HG03039 (cell line): ENCODE data around the gene CCM2L.

Experiments used
- ATAC-seq: cut with Tn5 transposase; IDR thresholded peaks from one replicate; pipeline ENCODE4 v1.9.1; 2021; ENCODE audit warnings: mild to moderate bottlenecking, moderate library complexity; ENCODE audit not compliant: unreplicated experiment

CCM2L gene

DNA sequence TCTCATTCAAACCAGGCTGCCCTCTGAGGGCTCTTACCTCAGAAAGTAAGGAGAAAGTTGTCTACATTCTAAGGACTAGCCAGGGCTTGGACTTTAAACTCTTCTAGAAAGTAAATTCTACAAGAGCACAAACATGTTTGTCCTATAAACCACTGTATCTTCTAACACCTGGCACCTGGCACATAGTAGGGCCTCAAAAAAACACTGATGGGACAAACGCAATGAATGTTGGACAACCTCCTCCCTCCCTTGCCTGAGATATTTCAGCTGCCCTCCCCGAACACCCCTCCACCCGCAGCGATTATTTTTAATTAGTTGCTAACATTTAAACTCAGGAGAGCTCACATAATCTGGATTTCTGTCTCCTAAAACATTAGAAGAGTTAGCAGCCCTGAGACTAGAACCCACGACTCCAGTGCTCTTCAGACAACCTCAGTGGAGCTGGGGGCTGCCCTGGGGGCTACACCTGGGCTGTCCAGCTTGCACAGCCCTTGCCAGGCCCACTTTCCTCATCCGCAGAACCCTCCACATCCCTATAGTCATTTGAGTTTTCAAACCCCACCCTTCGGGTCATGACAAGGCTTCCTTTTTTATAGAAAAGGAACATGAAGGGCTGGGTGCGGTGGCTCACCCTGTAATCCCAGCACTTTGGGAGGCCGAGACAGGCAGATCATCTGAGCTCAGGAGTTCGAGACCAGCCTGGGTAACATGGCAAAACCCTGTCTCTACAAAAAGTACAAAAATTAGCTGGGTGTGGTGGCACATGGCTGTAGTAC lies 46.7 kb downstream of the CCM2L start:
- no peak for ATAC-seq

GRCh38 chr20:32057656-32058184 lies 47.5 kb downstream of the CCM2L start:
- ATAC-seq: no peak

DNA sequence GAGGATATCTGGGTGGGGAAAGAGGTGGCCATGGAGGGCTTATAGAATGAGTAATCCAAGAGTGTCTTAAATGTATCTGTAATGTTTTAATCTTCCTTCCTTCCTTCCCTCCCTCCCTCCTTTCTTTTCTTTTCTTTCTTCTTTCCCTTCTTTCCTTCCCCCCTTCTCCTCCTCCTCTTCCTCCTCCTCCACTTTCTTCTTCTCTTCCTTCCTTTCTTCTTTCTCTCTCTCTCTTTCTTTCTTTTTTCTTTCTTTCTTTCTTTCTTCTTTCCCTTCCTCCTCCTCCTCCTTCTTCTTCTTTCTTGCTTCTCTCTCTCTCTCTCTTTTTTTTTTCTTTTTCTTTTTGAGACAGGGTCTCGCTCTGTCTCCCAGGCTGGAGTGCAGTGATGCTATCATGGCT lies 49.0 kb downstream of the CCM2L start:
- ATAC-seq: no peak

- no peak for ATAC-seq
These were observed 52.5 kb downstream of the CCM2L start for GRCh38 chr20:32062776-32063170.

DNA sequence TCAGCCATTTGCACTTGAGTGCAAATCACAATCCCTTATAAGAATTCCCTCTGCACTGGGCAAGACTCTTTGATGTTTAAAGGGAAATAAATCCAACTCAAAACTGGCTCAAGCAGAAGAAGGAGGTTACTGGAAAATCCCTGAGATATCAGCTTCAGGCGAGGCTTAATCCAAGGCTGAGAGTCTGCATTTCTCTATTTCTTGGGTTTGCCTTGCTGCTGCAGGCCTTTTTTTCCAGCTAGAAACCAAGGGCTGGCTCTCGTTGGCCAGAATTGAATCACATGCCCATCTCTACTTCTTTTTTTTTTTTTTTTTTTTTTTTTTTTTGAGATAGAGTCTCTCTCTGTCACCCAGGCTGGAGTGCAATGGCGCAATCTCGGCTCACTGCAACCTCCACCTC lies 53.5 kb downstream of the CCM2L start:
- no peak for ATAC-seq

DNA sequence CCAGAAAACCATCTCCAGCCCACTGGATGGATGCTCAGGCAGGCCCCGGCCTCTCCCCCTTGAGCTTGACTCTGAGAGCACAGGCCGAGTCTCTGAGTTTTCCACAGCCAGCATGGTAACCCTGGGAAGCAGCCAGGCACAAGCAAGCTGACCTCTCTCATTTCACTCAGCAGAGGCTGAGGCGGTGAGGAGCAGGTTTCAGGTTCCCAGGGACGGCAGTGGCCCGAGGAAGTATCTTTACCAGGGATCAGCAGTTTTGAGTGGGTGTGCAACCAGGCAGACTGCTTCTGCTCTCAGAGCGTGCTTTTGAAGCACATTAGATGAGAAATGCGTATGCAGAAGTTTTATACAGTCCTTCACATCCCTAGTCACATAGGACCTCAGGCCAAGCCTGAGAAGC lies 54.4 kb downstream of the CCM2L start:
- ATAC-seq: no peak

DNA sequence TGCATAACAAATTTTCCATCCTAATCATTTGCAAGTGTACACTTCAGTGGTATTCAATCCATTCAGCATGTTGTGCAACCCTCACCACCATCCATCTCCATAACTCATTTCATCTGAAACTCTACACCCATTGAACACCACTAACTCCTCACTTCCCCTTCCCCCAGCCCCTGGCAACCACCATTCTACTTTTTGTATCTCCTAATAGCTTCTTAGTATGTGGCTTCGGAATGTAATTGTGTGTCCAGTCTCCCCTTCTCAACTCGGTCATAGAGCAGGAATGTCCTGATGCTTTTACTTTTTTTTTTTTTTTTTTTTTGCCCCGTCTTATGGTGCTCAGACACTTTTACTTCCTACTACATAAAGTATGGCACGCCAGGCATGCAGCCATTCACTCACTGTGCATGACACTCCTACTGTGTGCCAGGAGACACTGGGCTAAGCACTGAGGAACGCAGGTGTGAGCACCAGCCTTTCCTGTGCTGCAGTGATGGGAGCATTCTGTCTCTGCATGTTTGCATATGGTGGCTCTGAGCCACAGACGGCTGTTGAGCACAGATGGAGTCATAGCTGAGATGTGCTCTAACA lies 57.1 kb downstream of the CCM2L start:
- ATAC-seq: no peak

DNA sequence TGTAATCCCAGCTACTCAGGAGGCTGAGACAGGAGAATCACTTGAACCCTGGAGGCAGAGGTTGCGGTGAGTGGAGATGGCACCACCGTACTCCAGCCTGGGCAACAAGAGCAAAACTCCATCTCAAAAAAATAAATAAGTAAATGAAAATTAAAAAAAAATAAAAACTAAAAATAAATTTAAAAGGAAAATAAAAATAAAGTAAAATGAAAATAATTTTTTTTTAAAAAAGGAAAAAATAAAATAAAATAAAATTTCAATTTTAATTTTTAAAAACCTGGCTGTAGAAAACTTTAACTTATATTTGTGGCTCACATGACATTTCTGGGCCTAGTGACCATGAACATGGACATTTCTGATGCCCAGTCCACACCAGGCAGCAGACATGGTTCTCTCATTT lies 57.9 kb downstream of the CCM2L start:
- no peak for ATAC-seq

GRCh38 chr20:32069711-32070110 lies 59.5 kb downstream of the CCM2L start:
- ATAC-seq: no peak

- no peak for ATAC-seq
These were observed 60.0 kb downstream of the CCM2L start for GRCh38 chr20:32070282-32070681.

GRCh38 chr20:32070690-32071213 lies 60.5 kb downstream of the CCM2L start:
- no peak for ATAC-seq

DNA sequence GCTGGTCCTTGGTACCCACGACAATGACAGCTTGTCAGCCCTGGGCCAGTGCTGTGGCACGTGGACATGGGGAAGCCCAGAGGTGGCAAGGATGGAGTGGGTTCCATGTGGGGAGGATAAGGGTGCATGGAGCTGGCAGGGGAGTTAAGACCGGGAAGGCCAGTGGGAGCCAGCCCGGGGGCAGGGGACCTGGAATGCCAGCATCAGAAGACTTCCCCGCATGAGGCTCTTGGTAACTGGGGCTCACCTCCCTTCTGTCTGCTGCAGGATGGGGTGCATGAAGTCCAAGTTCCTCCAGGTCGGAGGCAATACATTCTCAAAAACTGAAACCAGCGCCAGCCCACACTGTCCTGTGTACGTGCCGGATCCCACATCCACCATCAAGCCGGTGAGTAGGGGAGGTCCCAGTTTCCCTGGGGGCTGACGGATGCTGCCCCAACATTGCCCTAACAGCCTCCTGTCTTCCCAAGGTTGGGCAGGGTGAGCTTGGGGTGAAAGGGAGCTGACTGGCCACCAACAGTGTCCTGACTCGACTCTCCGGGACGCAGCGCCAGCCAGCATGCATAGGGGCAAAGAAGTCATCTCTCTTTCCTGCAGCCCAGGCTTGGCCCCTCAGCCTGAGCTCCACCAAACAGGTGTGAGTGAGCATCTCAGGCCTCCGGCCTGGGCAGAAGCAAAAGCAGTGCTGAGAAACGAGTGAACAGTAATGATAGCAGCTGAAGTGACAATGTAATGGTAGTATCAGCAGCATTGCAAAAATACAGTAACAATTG lies 61.3 kb downstream of the CCM2L start:
- no peak for ATAC-seq

- no peak for ATAC-seq
These were observed 62.0 kb downstream of the CCM2L start for GRCh38 chr20:32072168-32072750.

DNA sequence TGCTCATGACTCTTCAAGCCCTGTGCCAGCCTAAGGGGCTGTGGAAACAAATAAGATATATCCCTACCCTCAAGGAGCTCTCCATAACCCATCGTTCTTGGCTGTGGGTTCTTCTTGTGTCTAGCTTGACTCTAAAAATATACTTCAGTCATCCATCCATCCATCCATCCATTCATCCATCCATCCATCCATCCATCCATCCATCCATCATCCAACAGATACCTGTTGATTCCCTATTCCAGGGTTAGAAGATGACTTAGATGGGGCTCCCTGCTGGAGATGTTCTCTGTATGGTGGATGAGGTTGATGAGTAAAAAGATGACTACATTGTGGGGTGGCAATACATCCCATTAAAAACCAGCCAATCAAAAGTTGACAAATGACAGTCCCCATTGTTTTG lies 65.3 kb downstream of the CCM2L start:
- no peak for ATAC-seq

- no peak for ATAC-seq
These were observed 67.0 kb downstream of the CCM2L start for GRCh38 chr20:32077190-32077589.

GRCh38 chr20:32078322-32078721 lies 68.1 kb downstream of the CCM2L start:
- ATAC-seq: no peak

GRCh38 chr20:32078791-32079190 lies 68.6 kb downstream of the CCM2L start:
- ATAC-seq: no peak

DNA sequence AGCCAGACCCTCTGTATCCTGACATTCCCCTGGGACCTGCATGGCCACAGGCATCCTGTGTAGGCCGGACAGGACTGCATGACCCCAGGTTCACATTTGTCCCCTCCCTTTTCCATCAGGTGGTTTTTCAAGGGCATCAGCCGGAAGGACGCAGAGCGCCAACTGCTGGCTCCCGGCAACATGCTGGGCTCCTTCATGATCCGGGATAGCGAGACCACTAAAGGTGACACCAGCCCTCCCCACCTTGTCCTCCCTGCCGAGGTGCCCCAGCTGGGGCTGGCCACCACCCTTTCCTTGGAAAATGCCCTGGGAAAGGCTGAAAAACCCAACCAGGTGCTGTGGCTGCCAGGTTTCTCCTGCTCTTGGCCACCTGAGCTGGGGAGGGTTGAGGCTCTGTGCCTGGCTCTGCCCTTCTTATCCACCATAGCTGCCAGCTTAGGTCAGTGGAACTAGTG lies 69.4 kb downstream of the CCM2L start:
- no peak for ATAC-seq

DNA sequence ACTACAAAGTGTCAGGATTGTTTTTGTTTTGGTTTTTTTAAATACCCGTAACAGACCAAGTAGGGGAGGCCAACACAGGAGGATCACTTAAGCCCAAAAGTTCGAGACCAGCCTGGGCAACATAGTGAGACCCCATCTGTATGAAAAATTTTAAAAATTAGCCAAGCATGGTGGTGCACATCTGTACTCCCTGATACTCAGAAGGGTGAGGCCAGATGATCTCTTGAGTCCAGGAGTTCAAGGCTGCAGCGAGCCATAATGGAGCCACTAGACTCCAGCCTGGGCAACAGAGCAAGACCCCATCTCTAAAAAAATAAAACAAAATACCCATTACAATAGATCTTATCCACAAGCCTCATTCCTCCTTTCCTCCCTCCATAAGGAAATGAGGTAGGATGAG lies 70.5 kb downstream of the CCM2L start:
- ATAC-seq: no peak
